GM19455 (cell line): ENCODE measurements around the gene FMNL2.

Source experiments
- ATAC-seq: cut with Tn5 transposase; IDR thresholded peaks from one replicate; pipeline ENCODE4 v1.9.1; 2021; ENCODE audit not compliant: unreplicated experiment

FMNL2 gene

DNA sequence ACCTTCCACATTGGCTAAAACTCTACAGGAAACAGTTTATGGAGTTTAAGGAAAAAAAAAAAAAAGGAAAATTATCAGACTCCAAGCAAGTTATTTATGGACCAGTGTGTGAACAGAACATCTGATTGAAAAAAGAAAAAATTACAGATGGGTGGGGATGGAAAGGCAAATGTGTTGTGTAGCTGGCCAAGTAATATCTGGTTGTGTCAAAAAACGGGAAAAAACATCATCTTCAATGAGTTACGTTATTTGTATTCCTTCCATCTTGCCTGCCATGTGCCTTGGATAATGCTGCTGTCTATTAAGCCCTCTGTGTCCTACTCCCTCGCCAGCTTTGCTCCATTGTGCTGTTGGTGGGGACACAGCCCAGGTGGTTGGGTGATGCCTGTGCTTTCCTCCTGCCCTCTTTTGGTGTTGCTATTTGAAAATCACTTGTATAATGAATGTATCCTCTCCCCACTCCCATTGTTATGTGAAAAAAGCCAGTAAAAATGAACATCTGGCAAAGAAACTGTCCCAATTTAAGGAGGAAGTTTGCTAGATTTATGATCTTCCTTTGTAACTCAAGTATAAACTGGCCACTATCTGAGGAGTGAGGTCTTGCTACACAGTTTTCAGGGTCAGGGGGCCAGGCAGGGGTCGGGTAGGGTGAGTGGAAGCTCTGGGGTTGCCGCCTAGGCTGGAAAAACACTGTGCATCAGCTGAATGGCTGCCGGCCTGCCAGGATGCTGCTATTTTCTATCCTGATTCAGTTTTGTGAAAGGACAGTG is 155.9 kb downstream of the FMNL2 start:
- no peak for ATAC-seq

DNA sequence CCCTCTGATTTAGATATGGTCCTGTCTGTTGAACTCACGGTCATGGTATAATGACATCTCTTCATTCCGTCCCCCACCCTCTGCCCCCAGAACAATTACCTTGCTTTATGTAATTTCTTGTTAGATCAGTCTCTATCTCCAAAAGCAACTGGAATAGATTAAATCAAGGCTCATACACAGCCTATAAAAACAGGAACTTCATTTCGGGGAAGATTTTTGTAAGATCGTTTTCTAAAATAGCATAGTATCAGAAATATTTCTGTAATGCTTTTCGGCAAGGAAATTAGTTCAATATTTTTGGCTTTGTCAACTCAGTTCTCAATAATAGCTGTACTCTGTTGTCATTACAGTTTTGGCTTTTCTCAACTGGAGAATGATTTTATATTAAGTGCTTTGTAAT is 157.2 kb downstream of the FMNL2 start:
- no peak for ATAC-seq

DNA sequence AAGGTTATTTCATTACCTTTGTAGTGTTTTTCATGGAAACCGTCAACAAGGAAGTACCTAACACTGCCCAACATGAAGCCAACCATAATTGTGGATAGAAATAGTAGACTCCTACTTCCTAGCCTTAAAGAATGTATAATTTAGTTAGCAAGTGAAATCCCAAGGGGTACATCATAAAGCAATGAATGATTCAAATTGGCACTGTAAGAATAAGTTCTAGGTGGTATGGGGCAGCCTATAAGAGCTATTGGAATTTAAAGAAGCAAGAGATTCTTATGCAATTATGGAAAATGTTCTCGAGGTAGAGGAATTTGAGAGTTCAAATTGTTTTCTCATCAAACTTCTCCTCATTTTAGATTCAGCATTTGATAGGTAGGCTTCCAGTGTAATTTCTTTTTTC is 157.9 kb downstream of the FMNL2 start:
- ATAC-seq, result no peak

DNA sequence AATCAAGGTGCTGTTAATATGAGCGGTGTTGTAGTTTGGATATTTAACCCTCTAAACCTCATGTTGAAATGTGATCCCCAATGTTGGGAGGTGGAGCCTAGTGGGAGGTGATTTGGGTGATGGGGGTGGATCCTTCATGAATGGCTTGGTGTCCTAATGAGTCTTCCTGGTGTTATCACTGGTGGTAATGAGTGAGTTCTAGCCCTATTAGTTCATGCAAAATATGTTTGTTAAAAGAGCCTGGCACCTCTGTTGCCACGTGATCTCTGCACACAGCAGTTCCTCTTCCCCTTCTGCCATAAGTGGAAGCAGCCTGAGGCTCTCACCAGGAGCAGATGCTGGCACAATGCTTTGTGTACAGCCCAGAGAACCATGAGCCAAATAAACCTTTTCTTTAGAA is 158.4 kb downstream of the FMNL2 start:
- no peak for ATAC-seq

DNA sequence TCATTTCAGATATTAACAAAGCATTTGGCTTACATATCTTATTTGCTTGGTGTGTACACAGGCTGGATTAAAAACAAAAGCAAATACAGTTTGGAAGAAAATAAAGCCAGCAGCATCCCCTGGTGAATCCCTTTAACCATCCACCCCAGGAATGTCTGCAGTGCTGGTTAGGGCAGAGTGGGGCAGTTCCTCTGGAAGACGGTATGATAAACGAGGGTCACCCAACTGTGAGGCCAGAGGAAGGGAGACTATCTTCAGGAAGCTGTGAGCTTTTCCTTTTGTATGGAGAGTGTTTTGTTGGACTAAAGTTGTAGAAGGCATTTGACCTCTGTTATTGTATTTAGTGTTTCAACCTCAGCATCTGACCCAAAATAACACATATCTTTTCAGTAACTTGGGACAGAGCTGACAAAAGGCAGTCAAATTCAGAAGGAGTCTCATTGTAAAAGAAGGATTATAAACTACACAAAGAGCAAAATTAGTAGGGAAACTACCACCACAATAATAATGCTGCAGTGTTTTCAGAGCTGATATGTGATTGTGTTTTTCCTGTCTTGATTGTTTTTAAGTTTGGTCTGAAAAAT is 159.1 kb downstream of the FMNL2 start:
- no peak for ATAC-seq

DNA sequence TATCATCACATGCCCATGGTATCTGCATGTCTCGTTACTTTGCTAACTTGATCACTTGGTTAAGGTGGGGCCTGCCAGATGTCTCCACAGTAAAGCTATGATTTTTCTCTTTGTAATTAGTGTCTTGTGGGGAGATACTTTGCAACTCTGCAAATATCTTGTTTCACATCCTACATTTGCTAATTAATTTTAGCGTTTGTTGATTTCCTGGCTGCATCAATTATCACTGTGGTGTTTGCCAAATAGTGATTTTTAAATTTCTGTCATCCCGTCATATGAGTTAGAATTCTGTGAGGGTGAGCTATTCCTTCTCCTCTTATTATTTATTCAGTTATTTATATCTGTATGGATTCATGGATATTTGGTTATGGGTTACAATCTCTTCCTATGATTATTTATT is 161.4 kb downstream of the FMNL2 start:
- ATAC-seq, result no peak

DNA sequence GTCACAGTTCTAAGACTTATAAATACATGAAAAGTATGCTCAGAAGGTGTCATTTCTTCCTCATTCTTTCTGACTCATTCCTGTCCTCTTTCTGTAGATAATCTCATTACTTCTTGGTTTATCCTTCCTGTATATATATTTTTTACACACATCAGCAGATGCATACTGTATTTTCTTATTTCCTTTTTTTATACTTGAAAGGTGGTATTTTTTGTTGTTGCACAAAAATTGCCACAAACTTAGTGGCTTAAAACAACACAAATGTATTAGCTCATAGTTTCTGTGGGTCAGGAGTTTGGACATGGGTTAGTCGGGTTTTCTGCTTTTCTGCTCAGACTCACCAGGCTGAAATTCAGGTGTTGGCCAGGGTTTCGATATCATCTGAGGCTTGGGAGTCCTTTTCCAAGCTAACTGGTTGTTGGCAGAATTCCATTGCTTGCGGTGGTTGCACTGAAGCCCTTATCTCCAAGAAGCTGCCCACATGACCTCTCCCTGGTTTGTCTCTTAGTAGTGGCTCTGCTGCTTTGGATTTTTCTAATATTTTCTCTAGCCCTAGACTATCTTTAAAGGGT is 162.6 kb downstream of the FMNL2 start:
- ATAC-seq, result no peak

DNA sequence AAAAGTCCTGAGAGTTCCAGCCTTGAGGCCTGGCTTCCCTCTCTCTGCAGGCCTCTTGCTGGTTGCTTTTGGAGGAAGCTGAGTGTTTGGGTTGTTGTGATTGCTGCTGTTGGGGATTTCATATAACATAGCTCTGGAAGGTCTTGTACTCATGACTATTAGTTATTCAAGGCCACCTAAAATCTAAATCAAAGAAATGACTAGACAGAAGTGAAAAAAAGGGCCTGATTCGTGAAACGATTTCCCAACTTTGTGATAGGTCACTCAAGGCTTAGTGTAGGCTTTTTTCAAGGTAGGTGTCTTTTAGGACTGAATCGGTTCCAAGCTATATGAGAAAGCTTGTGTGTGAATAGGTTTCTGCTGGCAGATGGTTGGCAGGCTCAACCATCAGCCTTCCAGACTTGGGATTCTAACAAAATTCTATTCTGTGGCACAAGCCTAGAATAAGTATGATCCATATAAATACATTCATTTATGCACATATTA is 164.4 kb downstream of the FMNL2 start:
- no peak for ATAC-seq

DNA sequence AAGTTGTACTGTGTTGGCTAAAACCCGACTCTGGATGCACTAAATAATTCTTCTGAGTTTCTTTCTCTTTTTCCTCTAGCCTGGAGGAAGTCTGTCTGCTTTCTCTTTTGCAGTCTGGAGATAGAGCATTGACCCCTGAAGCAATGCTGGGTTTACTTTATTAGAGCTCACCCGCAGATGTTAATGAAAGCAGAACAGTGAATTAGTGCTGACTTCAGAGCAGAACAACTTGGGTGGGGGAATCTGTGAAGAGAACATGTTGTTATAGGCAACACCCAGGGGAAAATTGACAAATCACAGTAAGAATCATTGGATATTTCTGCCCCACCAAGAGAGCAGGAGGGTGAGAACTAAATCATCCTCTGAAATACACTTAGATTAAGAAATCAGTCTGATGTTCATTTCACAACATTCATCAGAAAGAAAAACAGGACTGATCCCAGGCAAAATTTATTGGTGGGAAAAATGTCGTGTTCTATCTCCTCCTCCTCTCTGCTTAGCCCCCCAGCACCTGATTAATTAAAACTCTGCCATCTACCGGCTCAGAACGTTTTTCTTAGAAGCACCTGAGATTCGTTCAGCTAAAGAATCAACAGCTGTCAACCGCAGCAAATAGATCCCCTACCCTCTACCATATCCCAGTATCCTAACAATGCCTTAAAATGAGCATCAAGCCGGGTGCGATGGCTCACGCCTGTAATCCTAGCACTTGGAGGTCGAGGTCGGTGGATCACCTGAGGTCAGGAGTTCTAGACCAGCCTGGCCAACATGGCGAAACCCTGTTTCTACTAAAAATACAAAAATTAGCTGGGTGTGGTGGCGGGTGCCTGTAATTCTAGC is 165.1 kb downstream of the FMNL2 start:
- no peak for ATAC-seq

DNA sequence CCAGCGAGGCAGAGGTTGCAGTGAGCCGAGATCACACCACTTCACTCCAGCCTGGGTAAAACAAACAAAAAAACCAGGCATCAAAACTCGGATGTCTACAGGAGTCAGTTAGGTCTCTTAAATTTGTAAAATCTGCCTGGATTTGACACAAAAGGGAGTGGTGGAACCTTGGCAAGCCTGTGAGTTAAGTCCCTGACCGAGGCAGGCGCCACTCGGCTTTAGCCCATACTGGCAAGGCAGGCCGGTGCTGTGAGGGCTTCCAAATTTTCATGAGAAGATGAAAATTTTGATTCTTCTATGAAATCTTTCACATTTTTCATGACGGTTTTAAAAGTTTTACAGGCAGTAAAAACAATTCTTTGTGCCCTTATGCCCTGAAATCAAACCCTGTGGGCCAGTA is 165.8 kb downstream of the FMNL2 start:
- no peak for ATAC-seq

DNA sequence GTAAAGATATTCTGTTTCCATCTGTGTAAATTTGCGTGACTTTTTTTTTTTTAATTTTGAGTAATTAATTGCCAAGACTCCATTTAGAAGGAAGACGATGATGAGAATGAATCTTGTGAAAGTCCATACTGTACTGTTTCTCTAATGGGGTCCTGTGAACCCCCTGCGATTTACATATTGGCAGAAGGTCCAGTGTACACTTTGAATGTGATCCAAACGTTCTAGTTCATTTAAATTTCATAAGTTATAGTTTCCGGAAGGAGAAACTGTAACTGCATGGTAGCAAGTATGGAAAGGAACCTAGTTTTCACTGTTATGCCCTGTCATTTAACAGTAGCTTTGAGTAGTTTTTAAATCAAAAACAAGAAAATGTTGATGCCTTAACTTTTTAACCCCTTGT is 166.7 kb downstream of the FMNL2 start:
- ATAC-seq, result no peak

DNA sequence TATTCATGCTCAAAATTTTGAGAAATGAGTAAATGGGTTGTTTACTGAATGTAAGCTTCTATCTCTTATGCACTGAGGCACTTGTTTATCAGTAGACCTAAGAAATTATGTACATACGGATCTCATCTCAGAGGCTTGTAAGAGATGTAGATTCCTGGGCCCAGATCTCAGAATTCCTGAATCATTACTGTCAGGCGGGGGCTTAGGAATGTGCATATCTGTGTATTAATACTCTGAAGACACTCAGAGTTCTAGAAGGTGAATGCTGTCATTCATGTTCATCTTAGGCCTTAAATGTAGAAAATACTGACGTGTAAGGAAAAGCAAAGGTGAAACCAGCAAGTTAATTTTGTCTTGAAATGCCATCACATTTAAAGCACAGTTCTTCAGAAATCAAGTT is 169.6 kb downstream of the FMNL2 start:
- no peak for ATAC-seq

DNA sequence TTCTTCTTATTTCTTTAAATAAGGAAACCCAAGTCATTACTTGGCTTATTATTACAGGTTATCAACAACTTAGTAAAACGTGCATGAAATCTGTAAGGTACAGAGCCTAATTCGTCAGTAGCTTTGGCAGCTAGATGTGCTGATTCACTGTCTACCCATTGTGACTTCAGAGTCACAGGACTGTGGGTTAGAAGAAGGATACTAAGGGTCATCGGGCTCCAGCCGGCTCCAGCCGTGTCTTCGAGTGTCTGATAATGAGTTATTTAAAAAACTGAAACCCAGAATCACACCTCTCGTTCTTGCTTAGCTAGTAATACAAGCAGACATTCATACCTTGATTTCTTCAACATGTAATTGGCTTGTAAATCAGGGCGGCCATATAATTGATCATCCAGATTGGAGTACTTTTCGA is 170.5 kb downstream of the FMNL2 start:
- ATAC-seq, result no peak

DNA sequence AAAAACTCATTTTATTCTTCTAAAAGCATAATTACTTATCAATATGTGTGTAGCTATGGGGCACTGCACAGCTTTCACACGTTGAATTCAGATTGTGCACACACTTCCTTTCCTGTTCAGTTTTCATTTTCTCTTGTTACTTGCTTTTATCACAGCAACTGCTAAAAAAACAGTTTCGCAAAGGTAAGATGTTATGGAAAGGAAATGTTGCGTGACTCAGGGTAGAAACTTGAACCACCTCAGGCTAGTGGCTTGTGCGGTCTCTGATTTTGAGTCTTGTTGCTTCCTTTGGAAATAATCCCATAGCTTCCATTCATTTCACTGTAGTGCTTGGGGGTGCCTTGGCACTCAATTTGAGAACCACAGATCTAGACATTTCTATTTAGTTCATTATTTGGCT is 171.9 kb downstream of the FMNL2 start:
- ATAC-seq, result no peak

DNA sequence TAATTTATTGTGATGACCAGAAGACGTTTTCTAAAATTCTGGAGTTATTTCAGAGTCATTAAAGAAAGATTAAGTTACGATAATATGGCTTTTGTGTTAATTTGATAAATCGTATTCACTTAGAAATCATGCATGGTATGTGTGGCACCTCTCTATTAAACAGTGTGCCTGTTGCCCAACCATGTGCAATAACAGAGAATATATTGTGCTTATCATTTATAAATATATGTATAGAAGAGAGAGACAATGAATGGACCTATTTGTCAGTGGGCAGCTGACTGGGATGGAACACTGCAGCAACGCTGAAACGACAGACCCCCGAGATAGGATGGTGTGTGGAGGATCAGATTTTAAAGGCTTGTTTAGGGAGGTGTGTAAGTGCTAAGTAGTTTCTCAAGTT is 172.9 kb downstream of the FMNL2 start:
- no peak for ATAC-seq

DNA sequence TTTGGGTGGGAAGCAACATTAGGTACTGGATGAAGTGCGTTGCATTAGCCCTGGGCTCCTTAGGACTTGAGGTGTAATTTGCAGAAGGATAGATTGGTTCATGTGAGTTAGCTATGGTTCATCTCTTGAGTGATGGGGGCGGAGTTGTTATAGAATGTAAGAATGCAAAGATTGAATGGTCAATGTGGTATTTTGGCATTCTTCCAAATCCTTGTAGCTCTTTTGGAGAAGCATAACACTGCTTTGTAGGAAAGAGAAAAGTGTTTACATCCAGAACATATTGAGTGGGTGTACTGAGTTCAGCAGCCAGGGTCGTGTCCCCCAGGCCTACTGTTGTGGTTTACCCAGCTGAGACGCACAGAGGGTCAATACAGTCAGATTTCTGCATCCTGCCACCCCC is 173.5 kb downstream of the FMNL2 start:
- ATAC-seq, result no peak

DNA sequence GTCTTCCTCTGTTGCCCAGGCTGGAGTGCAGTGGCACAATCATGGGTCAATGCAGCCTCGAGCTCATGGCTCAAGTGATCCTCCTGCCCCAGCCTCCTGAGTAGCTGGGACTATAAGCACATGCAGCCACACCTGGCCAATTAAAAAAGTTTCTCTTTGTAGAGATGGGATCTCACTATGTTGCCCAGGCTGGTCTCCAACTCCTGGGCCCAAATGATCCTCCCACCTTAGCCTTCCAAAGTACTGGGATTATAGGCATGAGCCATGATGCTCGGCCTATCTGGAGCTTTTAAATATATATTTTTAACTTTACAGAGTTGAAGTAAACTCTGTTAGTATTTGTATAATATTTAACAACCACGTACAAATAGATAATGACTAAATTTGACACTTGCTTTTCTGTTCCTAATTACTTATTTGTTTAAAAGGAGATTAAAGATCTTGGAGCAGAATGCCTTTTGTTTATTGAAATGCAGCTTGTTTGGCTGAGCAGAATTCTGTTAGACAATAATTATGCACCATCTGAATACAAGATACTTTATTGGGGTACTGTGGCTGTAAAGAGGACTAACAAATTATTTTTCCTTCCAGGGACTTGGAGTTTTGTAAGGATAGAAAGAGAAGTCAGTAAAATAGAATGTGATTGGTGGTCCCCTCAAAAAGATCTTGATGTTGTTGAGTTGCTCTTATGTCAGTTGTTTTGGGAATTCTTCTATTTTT is 175.0 kb downstream of the FMNL2 start:
- no peak for ATAC-seq

DNA sequence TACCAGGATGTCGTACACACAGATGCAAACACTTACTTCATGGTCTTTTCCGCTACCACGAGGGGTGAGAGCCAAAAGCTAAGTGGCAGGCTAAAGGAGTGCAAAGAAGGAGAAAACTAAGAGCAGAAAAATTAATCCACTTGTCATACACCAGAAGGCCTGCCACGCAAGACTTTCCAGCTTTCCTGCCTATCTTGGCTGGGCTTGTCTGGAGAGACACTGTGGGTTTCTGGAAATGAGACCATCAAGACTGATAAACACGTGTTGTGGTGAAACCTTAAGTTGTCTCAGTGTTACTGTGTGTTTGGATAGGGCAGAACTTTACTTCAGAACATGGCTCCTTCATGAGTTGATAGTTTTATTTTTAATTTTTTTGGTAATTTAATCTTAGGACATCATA is 175.6 kb downstream of the FMNL2 start:
- ATAC-seq, result no peak

DNA sequence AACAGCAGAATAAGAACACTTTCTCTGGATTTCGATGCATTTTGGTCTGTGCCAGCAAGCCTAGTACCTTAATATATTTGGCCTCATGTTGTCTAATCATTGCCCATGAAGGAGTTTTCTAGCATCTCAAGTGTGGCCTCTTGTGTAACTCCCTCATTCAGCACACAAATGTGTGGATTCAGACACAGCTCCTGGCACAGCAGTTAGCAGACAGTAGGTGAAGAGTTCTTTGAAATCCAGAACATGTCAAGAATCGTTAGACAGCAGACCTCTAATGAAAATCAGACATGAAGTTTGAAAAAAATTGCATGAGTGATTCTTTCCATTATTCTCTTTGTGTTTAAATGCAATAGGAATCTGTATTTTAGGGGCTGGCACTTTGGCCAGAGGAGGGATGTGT is 177.0 kb downstream of the FMNL2 start:
- no peak for ATAC-seq

DNA sequence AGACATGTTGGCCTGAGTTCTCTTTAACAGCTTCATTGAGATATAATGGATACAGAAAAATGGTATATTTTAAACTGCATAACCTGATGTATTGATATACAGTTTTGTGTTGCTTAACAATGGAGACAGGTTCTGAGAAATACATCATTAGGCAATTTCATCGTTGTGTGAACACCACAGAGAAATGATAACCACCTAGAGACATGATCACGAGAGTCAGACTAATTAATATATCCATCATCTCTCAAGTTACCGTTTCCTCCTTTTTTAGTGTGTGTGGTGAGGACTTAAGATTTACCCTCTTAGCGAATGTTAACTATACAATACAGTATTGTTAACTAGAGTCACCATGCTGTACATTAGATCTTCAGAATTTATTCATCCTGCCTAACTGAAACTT is 178.1 kb downstream of the FMNL2 start:
- no peak for ATAC-seq

DNA sequence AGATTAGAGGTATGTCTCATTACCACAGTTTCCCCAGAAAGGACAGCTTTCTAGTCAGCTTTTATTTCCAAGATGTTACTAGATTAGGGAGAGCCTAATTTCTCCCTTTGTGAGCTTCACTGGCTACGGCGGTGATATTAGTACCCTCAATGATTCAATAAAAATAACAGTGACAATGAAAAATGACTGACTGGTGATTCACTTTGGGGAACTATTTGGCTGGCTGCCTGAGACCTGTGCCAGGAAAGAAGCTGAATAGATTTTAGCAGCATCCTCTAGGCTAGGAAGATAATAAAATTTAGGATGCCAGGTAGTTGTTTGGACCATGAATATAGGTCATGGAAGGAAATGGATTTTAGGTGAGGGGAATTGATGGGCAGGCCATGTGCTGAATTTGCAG is 178.7 kb downstream of the FMNL2 start:
- ATAC-seq, result no peak
